WTC11 (cell line): ENCODE measurements around the gene CPHXL2.

Experiments used
- ETV6 ChIP-seq: sonication (generic); formaldehyde crosslinking; IDR thresholded peaks from 2 replicates; pipeline ENCODE4 v1.8.1; 2022; ENCODE audit warnings: mild to moderate bottlenecking, missing genetic modification reagents
- FOXP1 ChIP-seq: sonication (generic); formaldehyde crosslinking; IDR thresholded peaks from 2 replicates; pipeline ENCODE4 v1.8.0; 2022; ENCODE audit warnings: missing genetic modification reagents, mild to moderate bottlenecking, moderate library complexity, borderline replicate concordance
- SP1 ChIP-seq: sonication (generic); formaldehyde crosslinking; conservative IDR thresholded peaks from 2 replicates; pipeline ENCODE4 v1.8.1; 2022; ENCODE audit warnings: missing genetic modification reagents
- TP53 ChIP-seq: sonication (generic); formaldehyde crosslinking; IDR thresholded peaks from 2 replicates; pipeline ENCODE4 v1.8.1; 2023; ENCODE audit warnings: mild to moderate bottlenecking, missing genetic modification reagents
- ZNF232 ChIP-seq: sonication (generic); formaldehyde crosslinking; IDR thresholded peaks from 2 replicates; pipeline ENCODE4 v1.8.0; 2022; ENCODE audit warnings: mild to moderate bottlenecking, missing genetic modification reagents
- TF ChIP-seq, protein P1 (sequence below): fragments of 200-600 bp; IDR thresholded peaks from 2 replicates; pipeline ENCODE4 v1.8.0; 2022; ENCODE audit warnings: antibody characterized with exemption
- TF ChIP-seq, protein P2 (sequence below): sonication (generic); formaldehyde crosslinking; IDR thresholded peaks from 2 replicates; pipeline ENCODE4 v1.8.0; 2022; ENCODE audit warnings: missing genetic modification reagents
- TF ChIP-seq, protein P3 (sequence below): sonication (generic); formaldehyde crosslinking; IDR thresholded peaks from 2 replicates; pipeline ENCODE4 v1.8.0; 2022; ENCODE audit warnings: mild to moderate bottlenecking, missing genetic modification reagents

DNA sequence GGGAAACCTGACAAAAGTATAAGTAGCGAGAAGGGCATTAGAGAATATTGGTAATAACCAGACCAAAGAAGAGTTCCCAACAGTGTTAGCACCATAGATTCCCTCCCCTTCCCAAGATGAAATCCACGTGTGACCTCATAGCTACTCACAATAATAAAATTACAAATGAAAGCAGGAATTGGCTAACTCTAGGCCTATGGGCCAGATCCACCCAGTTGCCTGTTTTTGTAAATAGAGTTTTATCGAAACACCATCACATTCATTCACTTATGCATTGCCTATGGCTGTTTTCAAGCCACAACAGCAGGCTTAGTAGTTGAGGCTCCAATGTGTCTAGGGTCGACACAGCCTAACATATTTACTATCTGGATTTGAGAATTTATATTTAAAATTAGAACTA lies 41.6 kb upstream of the CPHXL2 start:
- TF ChIP-seq, protein P1, sequence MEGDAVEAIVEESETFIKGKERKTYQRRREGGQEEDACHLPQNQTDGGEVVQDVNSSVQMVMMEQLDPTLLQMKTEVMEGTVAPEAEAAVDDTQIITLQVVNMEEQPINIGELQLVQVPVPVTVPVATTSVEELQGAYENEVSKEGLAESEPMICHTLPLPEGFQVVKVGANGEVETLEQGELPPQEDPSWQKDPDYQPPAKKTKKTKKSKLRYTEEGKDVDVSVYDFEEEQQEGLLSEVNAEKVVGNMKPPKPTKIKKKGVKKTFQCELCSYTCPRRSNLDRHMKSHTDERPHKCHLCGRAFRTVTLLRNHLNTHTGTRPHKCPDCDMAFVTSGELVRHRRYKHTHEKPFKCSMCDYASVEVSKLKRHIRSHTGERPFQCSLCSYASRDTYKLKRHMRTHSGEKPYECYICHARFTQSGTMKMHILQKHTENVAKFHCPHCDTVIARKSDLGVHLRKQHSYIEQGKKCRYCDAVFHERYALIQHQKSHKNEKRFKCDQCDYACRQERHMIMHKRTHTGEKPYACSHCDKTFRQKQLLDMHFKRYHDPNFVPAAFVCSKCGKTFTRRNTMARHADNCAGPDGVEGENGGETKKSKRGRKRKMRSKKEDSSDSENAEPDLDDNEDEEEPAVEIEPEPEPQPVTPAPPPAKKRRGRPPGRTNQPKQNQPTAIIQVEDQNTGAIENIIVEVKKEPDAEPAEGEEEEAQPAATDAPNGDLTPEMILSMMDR: no peak
- TF ChIP-seq ZNF232 (no peak), ETV6 (CRISPR knock-in tag) (no peak), FOXP1 (CRISPR knock-in tag) (no peak), SP1 (no peak), TP53 (no peak)
- TF ChIP-seq, protein P2, sequence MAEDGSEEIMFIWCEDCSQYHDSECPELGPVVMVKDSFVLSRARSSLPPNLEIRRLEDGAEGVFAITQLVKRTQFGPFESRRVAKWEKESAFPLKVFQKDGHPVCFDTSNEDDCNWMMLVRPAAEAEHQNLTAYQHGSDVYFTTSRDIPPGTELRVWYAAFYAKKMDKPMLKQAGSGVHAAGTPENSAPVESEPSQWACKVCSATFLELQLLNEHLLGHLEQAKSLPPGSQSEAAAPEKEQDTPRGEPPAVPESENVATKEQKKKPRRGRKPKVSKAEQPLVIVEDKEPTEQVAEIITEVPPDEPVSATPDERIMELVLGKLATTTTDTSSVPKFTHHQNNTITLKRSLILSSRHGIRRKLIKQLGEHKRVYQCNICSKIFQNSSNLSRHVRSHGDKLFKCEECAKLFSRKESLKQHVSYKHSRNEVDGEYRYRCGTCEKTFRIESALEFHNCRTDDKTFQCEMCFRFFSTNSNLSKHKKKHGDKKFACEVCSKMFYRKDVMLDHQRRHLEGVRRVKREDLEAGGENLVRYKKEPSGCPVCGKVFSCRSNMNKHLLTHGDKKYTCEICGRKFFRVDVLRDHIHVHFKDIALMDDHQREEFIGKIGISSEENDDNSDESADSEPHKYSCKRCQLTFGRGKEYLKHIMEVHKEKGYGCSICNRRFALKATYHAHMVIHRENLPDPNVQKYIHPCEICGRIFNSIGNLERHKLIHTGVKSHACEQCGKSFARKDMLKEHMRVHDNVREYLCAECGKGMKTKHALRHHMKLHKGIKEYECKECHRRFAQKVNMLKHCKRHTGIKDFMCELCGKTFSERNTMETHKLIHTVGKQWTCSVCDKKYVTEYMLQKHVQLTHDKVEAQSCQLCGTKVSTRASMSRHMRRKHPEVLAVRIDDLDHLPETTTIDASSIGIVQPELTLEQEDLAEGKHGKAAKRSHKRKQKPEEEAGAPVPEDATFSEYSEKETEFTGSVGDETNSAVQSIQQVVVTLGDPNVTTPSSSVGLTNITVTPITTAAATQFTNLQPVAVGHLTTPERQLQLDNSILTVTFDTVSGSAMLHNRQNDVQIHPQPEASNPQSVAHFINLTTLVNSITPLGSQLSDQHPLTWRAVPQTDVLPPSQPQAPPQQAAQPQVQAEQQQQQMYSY (CRISPR knock-in tag): no peak
- TF ChIP-seq, protein P3, sequence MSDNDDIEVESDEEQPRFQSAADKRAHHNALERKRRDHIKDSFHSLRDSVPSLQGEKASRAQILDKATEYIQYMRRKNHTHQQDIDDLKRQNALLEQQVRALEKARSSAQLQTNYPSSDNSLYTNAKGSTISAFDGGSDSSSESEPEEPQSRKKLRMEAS (CRISPR knock-in tag): no peak
